Aorta (tissue), 5 donors: ENCODE measurements around the gene F2RL1. TPM values are rescaled to one million over a fixed set of nuclear protein-coding genes. Genes with fewer than 3 reads are reported as not detected.
A peak's percentile ranks its signal among the peaks of the same experiment; 100 is the strongest.

Experiments used
- ATAC-seq: fragments of 200-7000 bp; cut with Tn5 transposase; one replicate; pipeline ENCODE4 v1.9.1; 2022; ENCODE audit warnings: moderate library complexity; ENCODE audit not compliant: low FRiP score
- DNase-seq, 2 donors: peaks; one replicate each; pipeline ENCODE4 v3.0.0-alpha.2; 2020
- H3K27ac ChIP-seq, 2 donors: one replicate each; pipeline ENCODE4 v1.5.1; 2013; ENCODE audit warnings: low read length in 2 of 2, mild to moderate bottlenecking in 2 of 2, moderate library complexity in 2 of 2, control low read depth in 1 of 2, inconsistent platforms in 1 of 2, low read depth in 1 of 2
- H3K27me3 ChIP-seq, 2 donors: one replicate each; pipeline ENCODE4 v1.6.1; 2013; ENCODE audit warnings: control low read depth in 1 of 2, low read length in 1 of 2, mild to moderate bottlenecking in 1 of 2, moderate library complexity in 1 of 2; ENCODE audit not compliant: insufficient read depth in 2 of 2, control insufficient read depth in 1 of 2
- H3K36me3 ChIP-seq, 2 donors: one replicate each; pipeline ENCODE4 v1.6.1; 2013; ENCODE audit warnings: control low read depth in 1 of 2, low read length in 1 of 2, mild to moderate bottlenecking in 1 of 2; ENCODE audit not compliant: insufficient read depth in 2 of 2, control insufficient read depth in 1 of 2
- H3K4me1 ChIP-seq, 2 donors: one replicate each; pipeline ENCODE4 v1.6.1; 2013; ENCODE audit warnings: low read length in 2 of 2, control low read depth in 1 of 2, mild to moderate bottlenecking in 1 of 2, moderate library complexity in 1 of 2; ENCODE audit not compliant: insufficient read depth in 2 of 2, control insufficient read depth in 1 of 2
- H3K4me3 ChIP-seq, 2 donors: one replicate each; pipeline ENCODE4 v1.5.1; 2013; ENCODE audit warnings: low read length in 2 of 2, control low read depth in 1 of 2, mild to moderate bottlenecking in 1 of 2
- H3K9me3 ChIP-seq: one replicate; pipeline ENCODE4 v1.6.1; 2013; ENCODE audit warnings: mild to moderate bottlenecking, low read length; ENCODE audit not compliant: control insufficient read depth
- WGBS, 2 donors: extraction: QIAGEN DNeasy Blood & Tissue Kit; methylation state at CpG; one replicate each; pipeline ENCODE4 v1.1.7; 2013; 5-methylcytosine and 5-hydroxymethylcytosine counted together
- intact Hi-C, 2 donors: fragments of 100-400 bp; cut with DNase I; formaldehyde crosslinking; loops; one replicate each; pipeline versions ENCODE4 v1.14.2 to v1.15.0; 2022
- polyA plus RNA-seq, 2 donors: library from polyadenylated mRNA; stranded (reverse); fragments of 200-250 nt; gene quantifications; one replicate each; pipeline ENCODE4 v1.2.3, GENCODE V29; 2013
- total RNA-seq, 2 donors: library from RNA; stranded (reverse); fragmentation: NEBNext Ultra II Directional; extraction: Animal tissue kit (Norgen Biotek cat#: 25700); gene quantifications; one replicate each; pipeline ENCODE4 v1.2.1, GENCODE V29; 2021
- donor health status: healthy with polysubstance abuse.
- donor health status: Bipolar disorder and iron deficiency.
- donor health status: DM: no; HTN: no; CAD: no.
- donor health status: DM: no; HTN: no; CAD: no.
- donor health status: DM: yes; HTN: yes; CAD: no.

Gene F2RL1
- total and polyA plus RNA-seq, 4 donors: 0.88 to 10.7 (median 3.7) TPM

DNA sequence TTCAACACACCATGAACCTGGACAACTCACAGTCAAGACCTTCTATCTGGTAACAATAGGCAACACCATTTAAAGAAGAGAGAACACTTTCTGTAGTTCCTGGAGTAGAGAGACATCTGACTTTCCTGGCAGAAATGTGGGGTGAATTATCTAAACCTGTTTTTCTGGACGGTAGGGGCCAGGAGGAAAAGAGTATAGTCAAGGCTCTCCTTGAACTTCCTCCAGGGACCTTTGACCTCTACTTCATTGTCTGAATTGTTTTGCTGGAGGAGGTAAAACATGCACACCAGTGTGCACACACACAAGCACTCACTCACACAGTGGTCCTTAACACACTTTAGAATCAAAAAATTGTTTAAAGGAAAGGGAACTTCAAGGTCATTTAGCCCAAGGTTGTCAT lies 44.2 kb downstream of the F2RL1 start:
- H3K4me1 ChIP-seq: peaks cover 0 to 1% of the 10 kb centered on the region in 2 donors
- WGBS, 2 donors: 64 to 70% methylated on average over 1 of the region's 1 CpG
- no peak overlapping the region for H3K27ac ChIP-seq
- no peak overlapping the region for H3K4me3 ChIP-seq
- intact Hi-C loops: no loop called here
- no peaks in the 10 kb centered on the region for H3K27me3 ChIP-seq
- no peaks in the 10 kb centered on the region for H3K36me3 ChIP-seq
- DNase-seq: no peak
- H3K9me3 ChIP-seq: no peaks in the 10 kb centered on the region
- no peak for ATAC-seq

DNA sequence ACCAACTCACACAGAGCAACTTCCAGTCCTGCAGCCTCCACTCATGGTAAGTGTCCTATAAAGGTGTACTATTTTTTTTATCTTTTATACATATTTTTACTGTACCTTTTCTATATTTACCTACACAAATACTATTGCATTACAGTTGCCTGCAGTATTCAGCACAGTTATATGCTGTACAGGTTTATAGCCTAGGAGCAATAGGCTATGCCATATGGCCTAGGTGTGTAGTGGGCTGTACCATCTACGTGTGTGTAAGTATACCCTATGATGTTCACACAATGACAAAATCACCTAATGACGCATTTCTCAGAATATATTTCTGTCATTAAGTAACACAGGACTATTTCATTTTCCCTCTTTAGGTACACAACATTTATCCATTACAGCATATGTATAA lies 47.7 kb downstream of the F2RL1 start:
- H3K27me3 ChIP-seq: no peaks in the 10 kb centered on the region
- no peaks in the 10 kb centered on the region for H3K36me3 ChIP-seq
- no peak overlapping the region for H3K27ac ChIP-seq
- H3K9me3 ChIP-seq: no peaks in the 10 kb centered on the region
- H3K4me3 ChIP-seq: no peak overlapping the region
- ATAC-seq (no peak), DNase-seq (no peak)
- peaks cover 0 to 1% of the 10 kb centered on the region in 2 donors for H3K4me1 ChIP-seq
- 85 to 88% methylated on average over 2 of the region's 2 CpGs for WGBS, 2 donors
- intact Hi-C loops: loop anchor here in 1 of 2 donors (5.0 kb wide), 1 partner anchor 626 kb away; the partner anchor contains the start of gene WDR41

DNA sequence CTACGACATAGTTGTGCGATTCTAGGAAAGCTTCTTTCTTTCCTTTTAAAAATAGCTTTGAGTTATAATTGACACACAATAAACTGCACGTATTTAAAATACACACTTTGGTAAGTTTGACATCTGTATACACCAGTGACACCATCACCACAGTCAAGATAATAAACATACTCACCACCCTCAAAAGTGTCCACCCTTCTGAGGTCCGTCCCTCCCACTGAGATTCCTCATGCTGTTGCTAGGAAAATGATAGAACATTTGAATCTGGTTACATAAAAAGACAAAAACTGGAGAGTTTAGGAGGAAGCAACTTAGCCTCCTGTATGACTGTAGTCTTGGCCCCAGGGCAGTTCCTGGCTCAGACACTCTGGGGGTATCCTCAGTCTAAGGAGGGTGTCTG lies 48.2 kb downstream of the F2RL1 start:
- ATAC-seq (peak; percentile 26), DNase-seq (no peak)
- 60 to 64% methylated on average over 4 of the region's 4 CpGs for WGBS, 2 donors
- intact Hi-C loops: loop anchor here in 1 of 2 donors (5.0 kb wide), 1 partner anchor 625 kb away; the partner anchor contains the start of gene WDR41
- H3K4me3 ChIP-seq: no peak overlapping the region
- H3K4me1 ChIP-seq: peaks cover 0 to 1% of the 10 kb centered on the region in 2 donors
- H3K27me3 ChIP-seq: no peaks in the 10 kb centered on the region
- no peak overlapping the region for H3K27ac ChIP-seq
- no peaks in the 10 kb centered on the region for H3K36me3 ChIP-seq
- no peaks in the 10 kb centered on the region for H3K9me3 ChIP-seq

DNA sequence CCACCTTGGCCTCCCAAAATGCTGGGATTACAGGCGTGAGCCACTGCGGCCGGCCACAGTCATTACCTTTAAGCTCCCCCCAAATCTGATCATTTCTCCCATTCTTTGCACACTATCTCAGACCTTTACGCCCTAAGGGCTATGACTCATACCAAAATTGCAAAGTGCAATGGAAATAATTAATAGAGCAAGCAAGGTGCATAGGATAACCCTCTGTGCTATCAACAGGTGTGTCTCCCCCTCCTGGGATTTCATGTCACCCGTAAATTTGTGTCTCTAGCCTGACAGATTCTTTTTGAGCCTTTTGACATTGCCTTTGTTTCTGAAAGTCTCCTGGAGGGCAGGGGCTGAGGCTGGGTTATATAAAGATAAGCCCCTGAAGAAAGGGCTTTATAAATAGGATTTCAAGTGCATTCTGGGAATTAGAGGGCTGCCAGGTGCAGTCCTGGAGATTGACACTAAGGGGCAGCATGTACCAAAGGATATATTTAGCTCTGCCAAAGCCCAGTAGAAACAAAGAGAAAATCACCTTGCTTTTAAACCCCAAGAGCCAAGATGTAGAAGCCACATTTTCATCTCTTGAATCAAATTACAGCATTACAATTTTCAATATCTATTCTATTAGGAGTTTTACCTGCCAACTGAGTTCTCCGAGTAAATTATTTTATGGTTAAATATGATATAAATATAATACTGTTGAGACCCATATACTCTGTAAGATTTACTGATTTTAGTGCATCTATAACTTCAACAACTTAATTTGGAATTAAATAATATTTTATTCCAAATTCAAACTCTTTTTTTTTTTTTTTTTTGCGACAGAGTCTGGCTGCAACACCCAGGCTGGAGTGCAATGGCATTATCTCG lies 49.2 kb downstream of the F2RL1 start:
- Histone ChIP-seq H3K27me3 (no peaks in the 10 kb centered on the region), H3K4me3 (no peak overlapping the region), H3K36me3 (no peaks in the 10 kb centered on the region), H3K9me3 (no peaks in the 10 kb centered on the region), H3K27ac (no peak overlapping the region), H3K4me1 (peaks cover 0 to 1% of the 10 kb centered on the region in 2 donors)
- WGBS, 2 donors: 67 to 71% methylated on average over 8 of the region's 8 CpGs
- DNase-seq (peak in 1 of 2 donors; percentile 59), ATAC-seq (peak; percentile 69)
- intact Hi-C loops: loop anchor here in 1 of 2 donors (5.0 kb wide), 1 partner anchor 624 kb away; the partner anchor contains the start of gene WDR41

DNA sequence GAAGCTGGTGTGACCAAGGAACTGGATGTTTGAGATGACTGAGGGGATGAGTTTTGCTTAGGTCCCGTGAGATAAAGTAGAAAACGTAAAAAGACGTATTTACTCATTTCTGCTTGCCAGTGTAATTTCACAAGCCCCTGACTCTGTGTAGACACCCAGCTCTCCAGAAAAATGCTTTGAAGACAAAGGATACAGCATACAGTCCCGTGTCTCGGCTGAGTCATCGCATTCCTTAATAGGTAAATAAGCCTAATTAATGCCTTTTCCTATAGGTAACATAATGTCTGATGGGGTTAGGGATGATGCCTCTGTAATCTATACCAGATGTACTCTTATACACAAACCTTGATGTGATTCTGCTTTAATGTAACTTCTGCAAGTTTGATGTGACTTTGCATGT lies 51.2 kb downstream of the F2RL1 start:
- peaks cover 0 to 1% of the 10 kb centered on the region in 2 donors for H3K4me1 ChIP-seq
- no peaks in the 10 kb centered on the region for H3K36me3 ChIP-seq
- H3K9me3 ChIP-seq: no peaks in the 10 kb centered on the region
- WGBS, 2 donors: 78 to 83% methylated on average over 6 of the region's 6 CpGs
- no peaks in the 10 kb centered on the region for H3K27me3 ChIP-seq
- H3K4me3 ChIP-seq: no peak overlapping the region
- DNase-seq (no peak), ATAC-seq (no peak)
- no peak overlapping the region for H3K27ac ChIP-seq
- intact Hi-C loops: no loop called here

DNA sequence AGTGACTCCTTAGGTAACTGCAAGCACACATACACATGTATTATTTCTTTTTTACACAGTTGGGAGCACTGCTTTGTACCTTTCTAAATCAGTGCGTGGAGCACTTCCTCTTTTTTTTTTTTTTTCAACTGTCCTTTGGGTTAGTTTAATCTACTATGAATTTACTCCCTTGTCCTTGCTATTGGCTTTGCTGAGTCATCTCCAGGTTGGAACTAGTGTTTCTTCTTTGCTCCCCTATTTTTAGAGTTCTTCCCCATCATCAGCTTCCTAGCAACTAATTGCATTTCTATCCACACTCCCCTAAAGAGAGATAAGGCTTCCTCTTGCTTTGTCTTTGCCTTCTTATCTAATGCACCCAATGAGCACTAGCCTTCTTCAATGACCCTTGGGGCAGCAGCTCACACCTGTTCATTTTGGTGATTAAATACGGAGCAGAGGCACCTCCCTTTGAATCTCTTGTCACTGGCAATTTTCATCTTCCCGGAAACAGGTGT lies 55.3 kb downstream of the F2RL1 start:
- intact Hi-C loops: no loop called here
- no peak overlapping the region for H3K4me3 ChIP-seq
- H3K36me3 ChIP-seq: no peaks in the 10 kb centered on the region
- no peaks in the 10 kb centered on the region for H3K9me3 ChIP-seq
- 71 to 79% methylated on average over 3 of the region's 3 CpGs for WGBS, 2 donors
- DNase-seq: no peak
- no peaks in the 10 kb centered on the region for H3K4me1 ChIP-seq
- no peaks in the 10 kb centered on the region for H3K27me3 ChIP-seq
- no peak overlapping the region for H3K27ac ChIP-seq
- no peak for ATAC-seq

Other genes starting within 250 kb of the F2RL1 start
- under 1 TPM; 0.32 to 0.51 TPM for gene F2RL2, start 195.6 kb upstream of the F2RL1 start, total RNA-seq
- 1 to 10 TPM in 1 of 2 donors, under 1 TPM in 1; 0.50 to 4.4 TPM for gene F2RL2, start 195.6 kb upstream of the F2RL1 start, polyA plus RNA-seq
- 10 to 100 TPM; 17.8 to 22.0 TPM for gene F2R, start 102.9 kb upstream of the F2RL1 start, total RNA-seq
- 100 to 1,000 TPM in 1 of 2 donors, 10 to 100 TPM in 1; 22.3 to 185 TPM for gene F2R, start 102.9 kb upstream of the F2RL1 start, polyA plus RNA-seq
- under 1 TPM; 0.68 to 0.87 TPM for gene S100Z, start 31.0 kb downstream of the F2RL1 start, total RNA-seq
- gene S100Z, start 31.0 kb downstream of the F2RL1 start, polyA plus RNA-seq: not detected
- gene CRHBP, start 134.0 kb downstream of the F2RL1 start, total RNA-seq: 1 to 10 TPM; 3.5 to 7.0 TPM
- gene CRHBP, start 134.0 kb downstream of the F2RL1 start, polyA plus RNA-seq: under 1 TPM in 1 of 2 donors, not detected in 1; 0.75 TPM
- gene AGGF1, start 211.4 kb downstream of the F2RL1 start, total RNA-seq: 10 to 100 TPM; 14.5 to 20.6 TPM
- gene AGGF1, start 211.4 kb downstream of the F2RL1 start, polyA plus RNA-seq: 10 to 100 TPM; 10.1 to 11.1 TPM